Measurements from ENCODE around the gene SLC44A5. TPM values are rescaled to one million over a fixed set of nuclear protein-coding genes. Genes with fewer than 3 reads are reported as not detected.

The SLC44A5 gene
- total RNA-seq, 4 donors from 2014 or later: 0.15 to 0.58 TPM; not detected in 2

DNA sequence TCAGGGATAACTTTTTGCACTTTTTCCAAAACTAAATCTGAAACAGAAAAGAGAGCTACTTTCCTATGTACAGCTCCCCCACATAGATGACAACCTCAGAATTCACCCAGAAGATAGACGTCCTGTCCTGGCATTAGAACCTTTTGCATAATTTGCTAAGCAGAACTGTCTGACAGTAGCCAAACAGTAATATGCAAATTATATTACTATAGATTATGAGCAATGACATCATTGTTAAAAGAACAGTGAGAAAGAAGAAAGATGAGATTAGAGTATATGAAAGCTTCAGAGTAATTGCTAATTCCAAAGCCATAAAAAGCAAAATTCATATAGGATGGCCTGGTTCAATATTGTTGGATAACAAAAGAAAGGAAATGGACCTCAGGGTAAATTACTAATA, 43.7 kb downstream of the SLC44A5 start:
- DNase-seq: no peak
- intact Hi-C loops (cut with DNase I; ENCODE audit: low total_unique reads): no loop called here
- in situ Hi-C loops (cut with MboI; ENCODE audit: low sequenced_read_pairs in 4 of 4): no loop called here
- no peak for TF ChIP-seq POLR2A (IDR thresholded peaks at IDR 0.05)
- TF ChIP-seq, protein P1, sequence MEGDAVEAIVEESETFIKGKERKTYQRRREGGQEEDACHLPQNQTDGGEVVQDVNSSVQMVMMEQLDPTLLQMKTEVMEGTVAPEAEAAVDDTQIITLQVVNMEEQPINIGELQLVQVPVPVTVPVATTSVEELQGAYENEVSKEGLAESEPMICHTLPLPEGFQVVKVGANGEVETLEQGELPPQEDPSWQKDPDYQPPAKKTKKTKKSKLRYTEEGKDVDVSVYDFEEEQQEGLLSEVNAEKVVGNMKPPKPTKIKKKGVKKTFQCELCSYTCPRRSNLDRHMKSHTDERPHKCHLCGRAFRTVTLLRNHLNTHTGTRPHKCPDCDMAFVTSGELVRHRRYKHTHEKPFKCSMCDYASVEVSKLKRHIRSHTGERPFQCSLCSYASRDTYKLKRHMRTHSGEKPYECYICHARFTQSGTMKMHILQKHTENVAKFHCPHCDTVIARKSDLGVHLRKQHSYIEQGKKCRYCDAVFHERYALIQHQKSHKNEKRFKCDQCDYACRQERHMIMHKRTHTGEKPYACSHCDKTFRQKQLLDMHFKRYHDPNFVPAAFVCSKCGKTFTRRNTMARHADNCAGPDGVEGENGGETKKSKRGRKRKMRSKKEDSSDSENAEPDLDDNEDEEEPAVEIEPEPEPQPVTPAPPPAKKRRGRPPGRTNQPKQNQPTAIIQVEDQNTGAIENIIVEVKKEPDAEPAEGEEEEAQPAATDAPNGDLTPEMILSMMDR (IDR thresholded peaks at IDR 0.05 in 4 of 5, conservative IDR thresholded peaks at IDR 0.05 in 1 of 5): no peak
- Histone ChIP-seq H3K4me3 (no peak overlapping the region), H3K4me1 (no peaks in the 10 kb centered on the region), H3K27ac (no peak overlapping the region), H3K9me3 (no peaks in the 10 kb centered on the region), H3K36me3 (no peaks in the 10 kb centered on the region), H3K27me3 (no peaks in the 10 kb centered on the region)
- ATAC-seq: no peak

DNA sequence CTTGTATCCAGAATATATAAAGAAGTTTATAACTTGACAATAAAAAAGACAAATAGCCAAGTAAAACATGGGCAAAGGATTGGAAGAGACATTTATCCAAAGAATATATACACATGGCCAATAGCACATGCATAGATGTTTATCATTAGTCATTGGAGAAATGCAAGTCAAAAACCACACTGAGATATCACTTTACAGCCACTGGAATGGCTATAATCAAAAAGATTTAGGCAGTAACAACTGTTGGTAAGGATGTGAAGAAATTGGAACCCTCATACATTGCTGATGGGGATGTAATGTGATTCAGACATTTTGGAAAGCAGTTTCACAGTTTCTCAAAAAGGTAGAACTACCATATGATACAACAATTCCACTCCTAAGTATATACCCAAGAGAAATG, 51.1 kb downstream of the SLC44A5 start:
- DNase-seq: no peak
- intact Hi-C loops (cut with DNase I; ENCODE audit: low total_unique reads): loop anchor here (5.0 kb wide), 1 partner anchor 303 kb away; no protein-coding TSS in a partner anchor
- ATAC-seq: no peak
- no peaks in the 10 kb centered on the region for H3K4me1 ChIP-seq
- no peaks in the 10 kb centered on the region for H3K27me3 ChIP-seq
- no peaks in the 10 kb centered on the region for H3K36me3 ChIP-seq
- H3K9me3 ChIP-seq: no peaks in the 10 kb centered on the region
- no peak overlapping the region for H3K27ac ChIP-seq
- no peak for TF ChIP-seq POLR2A (IDR thresholded peaks at IDR 0.05)
- TF ChIP-seq, protein P1 (IDR thresholded peaks at IDR 0.05 in 4 of 5, conservative IDR thresholded peaks at IDR 0.05 in 1 of 5): no peak
- no peak overlapping the region for H3K4me3 ChIP-seq
- in situ Hi-C loops (cut with MboI; ENCODE audit: low sequenced_read_pairs in 4 of 4): no loop called here

DNA sequence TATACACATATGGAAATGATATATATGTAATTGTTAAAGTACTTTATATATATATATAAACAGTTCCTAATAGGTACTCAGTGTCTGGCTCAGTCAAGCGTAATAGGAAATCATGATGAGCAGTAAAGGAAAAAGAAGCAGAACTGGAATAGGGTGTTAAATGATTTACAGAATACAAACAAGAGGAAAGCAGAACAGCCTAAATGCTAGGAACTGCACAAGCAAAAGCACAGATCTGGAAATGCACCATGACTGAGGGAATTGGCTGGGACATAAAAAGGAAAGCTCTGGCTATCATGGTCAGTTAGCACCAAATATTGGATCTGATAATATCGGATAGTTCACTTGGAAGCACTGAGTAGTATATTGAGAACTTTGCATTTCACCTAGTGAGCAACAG, 51.8 kb downstream of the SLC44A5 start:
- Histone ChIP-seq H3K4me1 (no peaks in the 10 kb centered on the region), H3K36me3 (no peaks in the 10 kb centered on the region), H3K27ac (no peak overlapping the region), H3K27me3 (no peaks in the 10 kb centered on the region), H3K9me3 (no peaks in the 10 kb centered on the region), H3K4me3 (no peak overlapping the region)
- intact Hi-C loops (cut with DNase I; ENCODE audit: low total_unique reads) (loop anchor here (5.0 kb wide), 1 partner anchor 303 kb away; no protein-coding TSS in a partner anchor), in situ Hi-C loops (cut with MboI; ENCODE audit: low sequenced_read_pairs in 4 of 4) (no loop called here)
- DNase-seq (no peak), ATAC-seq (no peak)
- TF ChIP-seq, protein P1 (IDR thresholded peaks at IDR 0.05 in 4 of 5, conservative IDR thresholded peaks at IDR 0.05 in 1 of 5): no peak

DNA sequence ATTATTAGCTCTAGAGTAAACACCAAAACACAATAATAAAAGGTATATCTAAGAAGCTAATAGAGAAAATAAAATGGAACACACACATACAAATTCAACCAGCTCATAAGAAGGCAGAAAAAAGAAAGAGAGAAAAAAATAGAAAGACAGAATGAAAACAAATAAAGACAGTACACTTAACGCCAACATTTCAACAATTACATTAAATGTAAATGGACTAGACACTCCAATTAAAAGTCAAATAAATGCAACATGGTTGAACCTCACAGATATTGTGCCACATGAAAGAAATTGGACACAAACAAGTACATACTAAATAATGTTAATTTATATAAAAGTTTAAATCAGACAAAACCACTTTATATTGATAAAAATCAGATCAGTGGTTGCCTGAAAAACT, 56.0 kb downstream of the SLC44A5 start:
- H3K9me3 ChIP-seq: no peaks in the 10 kb centered on the region
- intact Hi-C loops (cut with DNase I; ENCODE audit: low total_unique reads) (loop anchor here (5.0 kb wide), 1 partner anchor 307 kb away; no protein-coding TSS in a partner anchor), in situ Hi-C loops (cut with MboI; ENCODE audit: low sequenced_read_pairs in 4 of 4) (no loop called here)
- no peak overlapping the region for H3K27ac ChIP-seq
- no peaks in the 10 kb centered on the region for H3K36me3 ChIP-seq
- no peaks in the 10 kb centered on the region for H3K4me1 ChIP-seq
- TF ChIP-seq, protein P1 (IDR thresholded peaks at IDR 0.05 in 4 of 5, conservative IDR thresholded peaks at IDR 0.05 in 1 of 5): no peak
- no peak for TF ChIP-seq POLR2A (IDR thresholded peaks at IDR 0.05)
- no peaks in the 10 kb centered on the region for H3K27me3 ChIP-seq
- DNase-seq (no peak), ATAC-seq (no peak)
- H3K4me3 ChIP-seq: no peak overlapping the region

DNA sequence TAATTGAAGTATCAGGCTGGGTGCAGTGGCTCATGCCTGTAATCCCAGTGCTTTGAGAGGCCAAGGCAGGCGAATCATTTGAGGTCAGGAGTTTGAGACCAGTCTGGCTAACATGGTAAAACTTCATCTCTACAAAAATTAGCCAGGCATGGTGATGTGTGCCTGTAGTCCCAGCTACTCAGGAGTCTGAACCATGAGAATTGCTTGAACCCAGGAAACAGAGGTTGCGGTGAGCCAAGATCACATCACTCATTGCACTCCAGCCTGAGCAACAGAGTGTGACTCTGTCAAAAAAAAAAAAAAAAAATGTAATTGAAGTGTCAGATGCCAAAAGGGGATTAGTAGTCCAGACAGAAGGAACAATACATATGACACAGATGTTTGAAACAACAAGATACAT, 56.7 kb downstream of the SLC44A5 start:
- in situ Hi-C loops (cut with MboI; ENCODE audit: low sequenced_read_pairs in 4 of 4): no loop called here
- H3K27me3 ChIP-seq: no peaks in the 10 kb centered on the region
- H3K4me3 ChIP-seq: no peak overlapping the region
- DNase-seq (no peak), ATAC-seq (no peak)
- no peak overlapping the region for H3K27ac ChIP-seq
- intact Hi-C loops (cut with DNase I; ENCODE audit: low total_unique reads): no loop called here
- no peaks in the 10 kb centered on the region for H3K9me3 ChIP-seq
- TF ChIP-seq, protein P1 (IDR thresholded peaks at IDR 0.05 in 4 of 5, conservative IDR thresholded peaks at IDR 0.05 in 1 of 5): no peak
- TF ChIP-seq POLR2A (IDR thresholded peaks at IDR 0.05): no peak
- no peaks in the 10 kb centered on the region for H3K4me1 ChIP-seq
- no peaks in the 10 kb centered on the region for H3K36me3 ChIP-seq
